ENCODE results near the gene IL17RB.

Gene IL17RB

GRCh38 chr3:53846134-53846850 is at the start of gene IL17RB, which contains the start of gene CHDH:
IL17RB (plus strand) TSS chr3:53846568; CDS start chr3:53846589, 21 bp downstream.
CHDH (minus strand) TSS chr3:53846419; CDS start chr3:53824008, 22,411 bp downstream.
- DNase-seq: peak; percentile 76

DNA sequence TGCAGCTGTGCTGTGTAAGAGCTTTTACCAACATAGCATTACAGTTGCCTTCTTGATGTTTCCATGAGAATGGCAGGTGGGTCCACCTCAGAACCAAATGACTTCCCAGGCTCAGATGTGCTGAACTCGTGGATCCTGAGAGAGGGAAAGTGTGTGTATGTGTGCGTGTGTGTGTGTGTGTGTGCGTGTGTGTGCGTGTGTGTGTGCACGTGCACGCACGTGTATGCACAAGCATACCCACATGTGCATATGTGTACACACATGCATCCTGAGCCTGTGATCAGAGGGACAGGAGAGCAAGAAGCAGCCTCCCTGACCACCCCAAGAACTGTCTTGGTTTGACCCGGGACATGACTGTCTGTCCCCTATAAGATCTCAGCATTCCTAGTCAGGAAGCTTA is 48.2 kb upstream of the IL17RB start:
- DNase-seq: no peak

GRCh38 chr3:53799338-53799865 is 47.0 kb upstream of the IL17RB start:
- no peak for DNase-seq

DNA sequence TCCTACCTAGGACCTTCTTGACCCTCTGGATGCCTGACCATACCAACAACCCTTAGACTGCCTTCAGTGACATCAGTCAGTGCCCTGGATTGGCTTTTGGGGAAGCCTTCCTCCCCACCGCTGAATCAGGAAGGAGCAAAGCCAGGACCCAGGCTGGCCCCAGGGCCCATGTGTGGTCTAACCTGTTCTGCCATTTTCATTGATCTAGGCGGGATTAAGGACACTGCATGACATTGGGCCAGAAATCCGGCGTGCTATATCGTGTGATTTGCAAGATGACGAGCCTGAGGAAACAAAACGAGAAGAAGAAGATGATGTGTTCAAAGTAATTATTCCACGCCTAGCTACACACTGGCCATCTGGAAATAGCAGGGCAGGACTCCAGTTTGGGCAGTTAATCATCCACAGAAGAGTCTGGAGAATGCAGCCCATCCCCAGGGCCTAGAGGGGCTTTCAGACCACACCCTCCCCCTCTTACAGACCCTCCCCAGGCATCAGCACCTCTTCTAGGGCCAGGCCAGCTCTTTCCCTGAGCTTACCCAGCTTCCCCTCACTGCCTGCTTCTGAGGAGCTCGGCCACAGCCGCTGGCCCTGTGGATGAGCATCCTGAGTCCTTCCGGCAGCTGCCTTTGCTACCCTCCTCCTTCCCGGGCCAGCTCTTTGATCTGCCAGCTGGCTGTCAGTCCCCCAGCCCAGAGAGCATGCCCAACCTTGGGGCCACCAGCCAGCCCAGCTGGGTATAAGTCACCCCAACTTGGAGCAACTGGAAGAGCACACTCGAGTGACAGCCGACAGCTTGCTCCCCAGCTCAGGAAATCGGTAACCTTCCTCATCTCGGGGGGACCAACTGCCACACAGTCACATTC is 46.1 kb upstream of the IL17RB start:
- no peak for DNase-seq

- no peak for DNase-seq
Observed at GRCh38 chr3:53801319-53801718, 45.0 kb upstream of the IL17RB start.

- DNase-seq: no peak
Observed at GRCh38 chr3:53802256-53802880, 44.0 kb upstream of the IL17RB start.

GRCh38 chr3:53803124-53803815 is 43.1 kb upstream of the IL17RB start:
- peak; percentile 61 for DNase-seq

GRCh38 chr3:53803816-53804695 is 42.3 kb upstream of the IL17RB start:
- DNase-seq: peak; percentile 18

- DNase-seq: no peak
Observed at GRCh38 chr3:53804697-53805462, 41.5 kb upstream of the IL17RB start.

GRCh38 chr3:53805463-53806159 is 40.8 kb upstream of the IL17RB start:
- no peak for DNase-seq

GRCh38 chr3:53806182-53807116 is 39.9 kb upstream of the IL17RB start:
- DNase-seq: no peak

DNA sequence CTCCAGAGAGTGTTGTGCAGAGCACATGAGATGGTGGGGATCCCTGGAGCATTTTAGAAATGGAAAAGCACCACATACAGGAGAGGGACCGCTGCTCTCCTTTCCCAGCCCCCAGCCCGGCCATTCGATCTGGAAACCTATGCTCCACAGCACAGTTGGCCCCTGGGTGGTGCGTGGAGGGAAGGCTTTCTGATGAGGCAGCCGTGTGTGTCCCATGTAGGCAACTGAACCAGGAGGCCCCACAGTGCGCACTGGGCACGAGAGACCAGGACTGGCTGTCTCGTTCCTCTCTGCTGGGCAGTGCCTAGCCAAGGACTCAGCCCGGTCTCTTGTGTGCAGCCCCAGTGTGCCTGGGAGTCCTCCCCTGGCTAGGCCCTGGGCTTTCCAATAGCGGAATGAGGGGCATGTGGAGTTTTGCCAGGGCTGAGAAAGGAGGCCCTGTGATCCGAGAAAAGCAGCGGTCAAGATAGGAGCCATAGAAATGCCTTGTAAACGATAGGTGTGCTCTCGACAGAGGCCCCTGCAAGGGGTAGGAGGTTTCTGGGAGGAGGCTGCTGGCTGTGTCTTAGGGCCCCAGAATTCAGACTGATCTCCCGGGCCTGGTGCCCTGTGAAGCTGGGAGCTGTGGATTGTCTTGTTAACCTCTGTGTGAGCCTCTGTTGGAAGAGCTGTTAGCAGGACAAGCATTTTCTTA is 39.1 kb upstream of the IL17RB start:
- DNase-seq: no peak

- DNase-seq: no peak
Observed at GRCh38 chr3:53808496-53808895, 37.9 kb upstream of the IL17RB start.

DNA sequence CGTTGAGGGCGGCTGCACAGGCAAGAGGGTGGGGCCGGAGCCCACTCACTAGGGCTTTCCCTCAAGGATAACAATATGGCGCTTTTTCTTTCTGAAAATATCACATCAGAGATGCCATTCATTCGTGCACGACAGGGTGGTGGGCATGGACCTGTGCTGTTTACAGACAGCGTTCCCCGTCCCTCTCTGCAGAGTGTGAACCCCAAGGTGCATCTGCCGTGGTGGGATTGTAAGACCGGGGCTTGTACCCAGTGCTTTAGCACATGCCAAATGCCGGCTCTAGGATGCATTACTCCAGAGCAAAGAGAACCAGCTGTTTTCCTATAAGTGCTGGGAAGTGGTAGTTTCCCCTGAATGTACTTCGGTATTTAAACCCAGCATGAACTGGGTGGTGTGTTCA is 37.1 kb upstream of the IL17RB start:
- DNase-seq: no peak

GRCh38 chr3:53809764-53810400 is 36.5 kb upstream of the IL17RB start:
- DNase-seq: no peak

DNA sequence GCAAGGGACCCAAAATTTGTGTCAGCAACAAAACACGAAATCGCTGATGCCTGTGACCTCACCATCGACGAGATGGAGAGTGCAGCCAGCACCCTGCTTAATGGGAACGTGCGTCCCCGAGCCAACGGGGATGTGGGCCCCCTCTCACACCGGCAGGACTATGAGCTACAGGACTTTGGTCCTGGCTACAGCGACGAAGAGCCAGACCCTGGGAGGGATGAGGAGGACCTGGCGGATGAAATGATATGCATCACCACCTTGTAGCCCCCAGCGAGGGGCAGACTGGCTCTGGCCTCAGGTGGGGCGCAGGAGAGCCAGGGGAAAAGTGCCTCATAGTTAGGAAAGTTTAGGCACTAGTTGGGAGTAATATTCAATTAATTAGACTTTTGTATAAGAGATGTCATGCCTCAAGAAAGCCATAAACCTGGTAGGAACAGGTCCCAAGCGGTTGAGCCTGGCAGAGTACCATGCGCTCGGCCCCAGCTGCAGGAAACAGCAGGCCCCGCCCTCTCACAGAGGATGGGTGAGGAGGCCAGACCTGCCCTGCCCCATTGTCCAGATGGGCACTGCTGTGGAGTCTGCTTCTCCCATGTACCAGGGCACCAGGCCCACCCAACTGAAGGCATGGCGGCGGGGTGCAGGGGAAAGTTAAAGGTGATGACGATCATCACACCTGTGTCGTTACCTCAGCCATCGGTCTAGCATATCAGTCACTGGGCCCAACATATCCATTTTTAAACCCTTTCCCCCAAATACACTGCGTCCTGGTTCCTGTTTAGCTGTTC is 35.0 kb upstream of the IL17RB start:
- DNase-seq: no peak

DNA sequence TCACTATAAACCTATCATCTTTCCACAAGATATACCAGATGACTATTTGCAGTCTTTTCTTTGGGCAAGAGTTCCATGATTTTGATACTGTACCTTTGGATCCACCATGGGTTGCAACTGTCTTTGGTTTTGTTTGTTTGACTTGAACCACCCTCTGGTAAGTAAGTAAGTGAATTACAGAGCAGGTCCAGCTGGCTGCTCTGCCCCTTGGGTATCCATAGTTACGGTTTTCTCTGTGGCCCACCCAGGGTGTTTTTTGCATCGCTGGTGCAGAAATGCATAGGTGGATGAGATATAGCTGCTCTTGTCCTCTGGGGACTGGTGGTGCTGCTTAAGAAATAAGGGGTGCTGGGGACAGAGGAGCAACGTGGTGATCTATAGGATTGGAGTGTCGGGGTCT is 33.9 kb upstream of the IL17RB start:
- DNase-seq: no peak

All from NCI-H146 (cell line).